Measurements from ENCODE around the gene ZNF441. TPM values are rescaled to one million over a fixed set of nuclear protein-coding genes. Genes with fewer than 3 reads are reported as not detected.

ZNF441 gene
- total RNA-seq, 2 experiments from 2014 or later = 3.6 to 4.3 TPM

DNA sequence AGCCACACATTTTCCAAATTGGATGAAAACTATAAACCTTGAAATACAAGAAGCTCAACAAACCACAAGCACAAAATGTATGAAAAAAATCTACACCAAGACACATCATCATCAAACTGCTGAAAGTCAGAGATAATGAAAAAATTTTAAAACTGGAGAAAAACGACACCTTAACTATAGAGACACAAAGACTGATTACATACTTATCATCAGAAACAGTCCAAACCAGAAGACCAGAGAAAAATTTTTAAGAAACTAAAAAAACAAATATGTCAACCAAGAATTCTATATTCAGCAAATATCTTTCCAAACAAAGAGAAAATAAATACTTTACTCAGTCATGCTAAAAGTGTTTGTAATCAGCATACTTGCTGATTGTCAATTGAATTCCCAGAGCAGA, 19.5 kb upstream of the ZNF441 start:
- Mint-ChIP-seq H3K27me3 (peaks cover 6% of the 10 kb centered on the region), H3K36me3 (ENCODE audit: low read depth) (peaks cover 1% of the 10 kb centered on the region), H3K9me3 (peaks cover 30% of the 10 kb centered on the region), H3K4me3 (no peak overlapping the region), H3K27ac (no peak overlapping the region), H3K4me1 (ENCODE audit: low read depth) (no peaks in the 10 kb centered on the region)
- CTCF ChIA-PET = no interaction called here
- POLR2A ChIA-PET = no interaction called here
- DNase-seq = no peak
- intact Hi-C loops (cut with micrococcal nuclease) = no loop called here
- TF ChIP-seq, protein P1, sequence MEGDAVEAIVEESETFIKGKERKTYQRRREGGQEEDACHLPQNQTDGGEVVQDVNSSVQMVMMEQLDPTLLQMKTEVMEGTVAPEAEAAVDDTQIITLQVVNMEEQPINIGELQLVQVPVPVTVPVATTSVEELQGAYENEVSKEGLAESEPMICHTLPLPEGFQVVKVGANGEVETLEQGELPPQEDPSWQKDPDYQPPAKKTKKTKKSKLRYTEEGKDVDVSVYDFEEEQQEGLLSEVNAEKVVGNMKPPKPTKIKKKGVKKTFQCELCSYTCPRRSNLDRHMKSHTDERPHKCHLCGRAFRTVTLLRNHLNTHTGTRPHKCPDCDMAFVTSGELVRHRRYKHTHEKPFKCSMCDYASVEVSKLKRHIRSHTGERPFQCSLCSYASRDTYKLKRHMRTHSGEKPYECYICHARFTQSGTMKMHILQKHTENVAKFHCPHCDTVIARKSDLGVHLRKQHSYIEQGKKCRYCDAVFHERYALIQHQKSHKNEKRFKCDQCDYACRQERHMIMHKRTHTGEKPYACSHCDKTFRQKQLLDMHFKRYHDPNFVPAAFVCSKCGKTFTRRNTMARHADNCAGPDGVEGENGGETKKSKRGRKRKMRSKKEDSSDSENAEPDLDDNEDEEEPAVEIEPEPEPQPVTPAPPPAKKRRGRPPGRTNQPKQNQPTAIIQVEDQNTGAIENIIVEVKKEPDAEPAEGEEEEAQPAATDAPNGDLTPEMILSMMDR (IDR thresholded peaks at IDR 0.05) = no peak
- ATAC-seq = no peak

DNA sequence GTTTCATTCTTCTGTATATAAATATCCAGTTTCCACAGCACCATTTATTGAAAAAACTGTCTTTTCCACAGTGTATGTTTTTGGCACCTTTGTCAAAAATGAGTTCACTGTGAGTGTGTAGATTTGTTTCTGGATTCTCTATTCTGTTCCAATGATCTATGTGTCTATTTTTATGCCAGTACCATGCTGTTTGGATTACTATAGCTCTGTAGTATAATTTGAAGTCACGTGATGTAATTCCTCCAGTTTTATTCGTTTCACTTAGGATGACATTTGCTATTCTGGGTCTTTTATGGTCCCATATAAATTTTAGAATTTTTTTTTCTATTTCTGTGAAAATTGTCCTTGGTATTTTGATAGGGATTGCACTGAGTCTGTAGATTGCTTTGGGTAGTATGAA, 17.0 kb upstream of the ZNF441 start:
- H3K4me3 Mint-ChIP-seq = no peak overlapping the region
- no peaks in the 10 kb centered on the region for H3K4me1 Mint-ChIP-seq (ENCODE audit: low read depth)
- H3K36me3 Mint-ChIP-seq (ENCODE audit: low read depth) = peaks cover 3% of the 10 kb centered on the region
- TF ChIP-seq, protein P1 (IDR thresholded peaks at IDR 0.05) = no peak
- POLR2A ChIA-PET = no interaction called here
- CTCF ChIA-PET = no interaction called here
- ATAC-seq (no peak), DNase-seq (no peak)
- intact Hi-C loops (cut with micrococcal nuclease) = no loop called here
- peaks cover 35% of the 10 kb centered on the region for H3K9me3 Mint-ChIP-seq
- H3K27ac Mint-ChIP-seq = no peak overlapping the region
- peaks cover 18% of the 10 kb centered on the region for H3K27me3 Mint-ChIP-seq

DNA sequence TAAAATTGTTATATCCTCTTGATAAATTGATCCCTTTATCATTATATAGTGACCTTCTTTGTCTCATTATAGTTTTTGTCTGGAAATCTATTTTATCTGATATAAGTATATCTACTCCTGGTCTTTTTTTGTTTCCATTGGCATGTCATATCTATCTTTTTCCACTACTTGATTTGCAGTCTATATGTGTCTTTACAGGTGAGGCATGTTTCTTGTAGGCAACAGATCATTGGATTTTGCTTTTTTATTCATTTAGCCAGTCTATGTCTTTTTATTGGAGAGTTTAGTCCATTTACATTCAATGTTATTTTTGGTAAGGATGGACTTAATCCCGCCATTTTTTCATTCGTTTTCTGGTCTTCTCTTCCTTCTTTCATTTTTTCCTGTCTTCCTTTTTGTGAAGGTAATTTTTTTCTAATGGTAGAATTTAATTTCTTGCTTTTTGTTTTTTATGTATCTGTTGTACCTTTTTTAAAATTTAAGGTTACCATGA, 14.5 kb upstream of the ZNF441 start:
- no peak overlapping the region for H3K27ac Mint-ChIP-seq
- H3K27me3 Mint-ChIP-seq = peaks cover 21% of the 10 kb centered on the region
- DNase-seq (no peak), ATAC-seq (no peak)
- TF ChIP-seq, protein P1 (IDR thresholded peaks at IDR 0.05) = no peak
- intact Hi-C loops (cut with micrococcal nuclease) = no loop called here
- ChIA-PET POLR2A (no interaction called here), CTCF (no interaction called here)
- H3K9me3 Mint-ChIP-seq = peaks cover 46% of the 10 kb centered on the region
- H3K36me3 Mint-ChIP-seq (ENCODE audit: low read depth) = peaks cover 2% of the 10 kb centered on the region
- no peaks in the 10 kb centered on the region for H3K4me1 Mint-ChIP-seq (ENCODE audit: low read depth)
- H3K4me3 Mint-ChIP-seq = no peak overlapping the region

DNA sequence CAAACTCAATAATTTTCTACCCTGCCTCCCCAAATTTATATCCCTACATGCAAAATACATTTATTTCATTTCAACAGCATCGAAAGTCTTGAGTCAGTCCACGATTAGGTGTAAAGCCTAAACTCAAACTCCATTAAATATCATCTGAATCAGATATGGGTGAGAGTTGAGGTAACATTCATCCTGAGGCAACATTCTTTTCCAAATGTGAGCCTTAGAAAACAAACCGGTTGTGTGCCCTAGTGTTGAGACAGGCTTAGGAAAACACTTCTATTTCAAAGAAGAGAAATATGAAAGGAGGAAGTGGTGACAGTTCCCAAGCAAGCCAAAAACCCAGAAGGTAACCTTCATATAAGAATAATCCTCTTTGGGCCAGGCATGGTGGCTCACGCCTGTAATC, 12.1 kb upstream of the ZNF441 start:
- TF ChIP-seq, protein P1 (IDR thresholded peaks at IDR 0.05) = no peak
- Mint-ChIP-seq H3K9me3 (peaks cover 33% of the 10 kb centered on the region), H3K27me3 (peaks cover 18% of the 10 kb centered on the region), H3K27ac (no peak overlapping the region), H3K4me3 (no peak overlapping the region), H3K36me3 (ENCODE audit: low read depth) (peaks cover 4% of the 10 kb centered on the region), H3K4me1 (ENCODE audit: low read depth) (no peaks in the 10 kb centered on the region)
- POLR2A ChIA-PET = no interaction called here
- intact Hi-C loops (cut with micrococcal nuclease) = no loop called here
- DNase-seq (no peak), ATAC-seq (no peak)
- CTCF ChIA-PET = no interaction called here

DNA sequence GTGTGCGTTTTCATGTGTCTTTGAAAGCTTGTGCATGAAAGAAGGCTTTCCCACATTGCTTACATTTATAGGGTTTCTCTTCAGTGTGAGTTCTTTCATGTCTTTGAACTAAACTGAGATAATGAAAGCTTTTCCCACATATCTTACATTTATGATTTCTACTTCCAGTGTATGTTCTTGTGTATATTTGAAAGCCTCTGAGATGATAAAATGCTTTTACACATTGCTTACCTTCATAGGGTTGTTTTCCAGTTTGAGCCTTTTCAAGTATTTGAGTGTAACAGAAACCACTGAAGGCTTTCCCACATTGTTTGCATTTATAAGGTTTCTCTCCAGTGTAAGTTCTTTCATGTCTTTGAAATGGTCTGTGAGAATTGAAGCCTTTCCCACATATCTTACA, 9.8 kb upstream of the ZNF441 start:
- ATAC-seq (no peak), DNase-seq (no peak)
- TF ChIP-seq, protein P1 (IDR thresholded peaks at IDR 0.05) = no peak
- intact Hi-C loops (cut with micrococcal nuclease) = no loop called here
- peaks cover 4% of the 10 kb centered on the region for H3K36me3 Mint-ChIP-seq (ENCODE audit: low read depth)
- H3K4me3 Mint-ChIP-seq = no peak overlapping the region
- H3K27me3 Mint-ChIP-seq = peaks cover 19% of the 10 kb centered on the region
- CTCF ChIA-PET = interaction anchor here (1.0 kb wide), 1 partner anchor 41 kb away, joined by 4 read pairs; the partner anchor contains the start of gene ZNF491
- POLR2A ChIA-PET = no interaction called here
- no peak overlapping the region for H3K27ac Mint-ChIP-seq
- no peaks in the 10 kb centered on the region for H3K4me1 Mint-ChIP-seq (ENCODE audit: low read depth)
- H3K9me3 Mint-ChIP-seq = peaks cover 25% of the 10 kb centered on the region

Data from activated CD8-positive, alpha-beta T cell treated with anti-CD3 and anti-CD28 coated beads for 36 hours (primary cell).